ENCODE data around the gene PDPK1.
"Not testable (repeated sequence)": the region's sequence is repeated elsewhere in the genome, so short reads cannot be mapped to it uniquely, and the experiment has no call there.

GRCh38 chr16:2627075-2627474 is 89.3 kb downstream of the PDPK1 start:
- not testable (repeated sequence) for TF ChIP-seq CTCF (conservative IDR thresholded peaks at IDR 0.05; ENCODE audit: low read length); EZH2phosphoT487 (IDR thresholded peaks at IDR 0.05; ENCODE audit: borderline replicate concordance)

Data from Loucy (cell line).